GM19372 (cell line): ENCODE results near the gene PREX1.

Experiments used
- ATAC-seq: cut with Tn5 transposase; IDR thresholded peaks from one replicate; pipeline ENCODE4 v1.9.1; 2021; ENCODE audit warnings: mild to moderate bottlenecking, low read depth, moderate library complexity; ENCODE audit not compliant: unreplicated experiment

PREX1 gene

DNA sequence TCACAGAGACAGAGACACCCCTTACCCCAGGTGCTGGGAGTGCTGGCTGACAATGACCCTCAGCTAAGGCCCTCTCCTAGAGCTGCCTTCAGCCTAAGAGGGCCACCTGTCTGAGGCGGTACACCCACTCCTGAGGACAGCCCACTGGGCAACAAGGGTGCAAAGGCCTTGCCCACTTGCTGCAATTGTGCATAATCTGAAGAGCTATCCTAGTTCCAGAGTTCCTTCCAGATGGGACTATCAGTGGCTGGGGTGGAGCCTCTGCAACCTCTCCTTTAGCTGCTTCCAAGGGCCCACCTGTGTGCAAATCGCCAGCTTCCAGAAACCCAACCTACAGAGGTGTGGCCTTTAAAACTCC is 87.5 kb downstream of the PREX1 start:
- no peak for ATAC-seq

DNA sequence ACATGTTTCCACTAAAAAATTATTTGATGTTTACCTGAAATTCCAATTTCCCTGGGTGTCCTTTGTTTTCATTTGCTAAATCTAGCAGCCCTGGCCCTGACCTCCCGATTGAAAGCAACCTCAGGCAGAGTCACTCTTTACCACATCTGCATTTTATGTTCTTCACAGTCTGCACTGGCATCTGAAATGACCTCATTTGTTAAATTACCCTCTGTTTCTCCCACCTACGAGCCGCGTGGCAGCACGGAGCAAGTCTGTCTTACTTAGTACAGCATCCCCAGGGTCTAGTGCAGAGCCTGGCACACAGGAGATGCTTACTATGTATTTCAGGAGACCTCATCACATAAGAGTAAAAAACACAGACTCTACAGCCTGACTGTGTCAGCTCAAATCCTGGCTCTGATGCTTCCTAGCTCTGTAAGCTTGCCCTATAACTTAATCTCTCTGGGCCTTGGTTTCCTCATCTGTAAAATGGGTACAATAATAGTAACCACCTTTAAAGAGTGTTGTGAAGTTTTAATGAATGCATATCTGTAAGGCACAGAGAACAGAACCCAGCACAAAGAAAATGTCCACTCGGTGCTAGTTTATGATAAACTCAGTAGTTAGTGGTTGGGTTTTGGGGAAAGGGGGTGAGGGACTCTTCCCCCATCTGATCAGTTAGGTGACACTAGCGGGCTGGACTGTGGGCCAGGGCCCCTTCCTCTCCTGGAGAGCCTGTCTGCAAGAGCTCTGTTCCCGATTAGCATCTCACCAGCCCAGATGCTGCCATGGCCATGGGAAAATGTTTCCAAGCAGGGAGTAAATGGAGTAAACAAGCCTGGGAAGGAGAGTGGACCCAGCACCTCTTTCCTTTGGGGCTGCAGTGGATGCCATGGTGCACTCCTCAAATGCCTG is 88.2 kb downstream of the PREX1 start:
- no peak for ATAC-seq

DNA sequence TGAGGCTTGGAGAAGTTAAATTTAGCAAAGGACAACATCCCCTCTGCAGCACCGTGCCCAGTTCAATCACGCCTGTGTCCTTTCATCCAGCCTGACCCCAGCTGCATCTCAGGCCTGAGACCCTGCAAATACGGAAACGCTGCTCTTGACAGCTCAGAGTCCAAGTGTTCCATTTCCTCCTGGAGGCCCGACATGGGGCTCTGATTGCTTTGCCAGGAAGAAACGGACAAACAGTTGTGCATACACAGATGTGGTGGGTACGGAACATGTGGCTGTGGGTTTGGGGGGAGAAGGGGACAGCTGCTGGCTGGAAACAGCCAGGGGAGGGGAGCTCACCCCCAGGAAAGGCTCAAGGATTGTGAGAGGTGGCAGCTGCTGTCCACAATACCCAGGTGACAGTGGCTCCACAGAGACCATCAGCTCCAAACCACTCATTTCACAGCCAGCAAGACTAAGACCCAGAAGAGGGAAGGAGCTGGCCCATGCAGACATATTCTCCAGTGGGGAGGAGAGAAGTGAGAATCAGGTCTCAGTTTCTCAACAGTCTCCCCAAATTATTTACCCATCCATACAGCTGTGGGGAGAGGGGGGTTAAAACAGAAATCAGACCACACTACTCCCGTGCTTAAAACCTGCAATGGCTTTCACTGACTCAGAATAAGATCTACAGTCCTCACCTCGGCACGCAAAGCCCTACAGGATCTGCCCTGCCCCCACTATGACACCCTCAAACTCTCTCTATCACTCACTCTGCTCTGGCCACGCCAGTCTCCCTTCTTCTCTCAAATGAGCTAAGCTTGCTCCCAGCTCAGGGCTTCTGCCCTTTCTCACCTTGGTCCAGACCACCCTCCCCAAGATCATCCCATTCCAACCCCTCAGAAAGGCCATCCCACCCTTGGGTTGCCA is 89.1 kb downstream of the PREX1 start:
- peak; percentile 55 for ATAC-seq

DNA sequence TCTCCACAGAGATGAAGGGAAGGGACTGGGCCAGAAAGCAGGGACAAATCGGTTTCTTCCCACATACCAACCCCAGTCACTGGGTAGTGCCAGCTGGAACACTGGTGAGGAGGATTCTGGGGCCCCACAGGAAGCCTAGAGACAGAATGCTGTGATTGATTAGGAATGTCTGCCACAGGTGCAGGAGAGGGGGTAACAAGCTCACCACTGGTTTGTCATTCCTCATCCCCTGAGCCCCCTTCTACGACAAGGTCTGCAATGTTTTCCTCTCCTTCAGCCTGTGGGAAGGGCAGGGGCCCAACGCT is 89.8 kb downstream of the PREX1 start:
- ATAC-seq, result no peak

DNA sequence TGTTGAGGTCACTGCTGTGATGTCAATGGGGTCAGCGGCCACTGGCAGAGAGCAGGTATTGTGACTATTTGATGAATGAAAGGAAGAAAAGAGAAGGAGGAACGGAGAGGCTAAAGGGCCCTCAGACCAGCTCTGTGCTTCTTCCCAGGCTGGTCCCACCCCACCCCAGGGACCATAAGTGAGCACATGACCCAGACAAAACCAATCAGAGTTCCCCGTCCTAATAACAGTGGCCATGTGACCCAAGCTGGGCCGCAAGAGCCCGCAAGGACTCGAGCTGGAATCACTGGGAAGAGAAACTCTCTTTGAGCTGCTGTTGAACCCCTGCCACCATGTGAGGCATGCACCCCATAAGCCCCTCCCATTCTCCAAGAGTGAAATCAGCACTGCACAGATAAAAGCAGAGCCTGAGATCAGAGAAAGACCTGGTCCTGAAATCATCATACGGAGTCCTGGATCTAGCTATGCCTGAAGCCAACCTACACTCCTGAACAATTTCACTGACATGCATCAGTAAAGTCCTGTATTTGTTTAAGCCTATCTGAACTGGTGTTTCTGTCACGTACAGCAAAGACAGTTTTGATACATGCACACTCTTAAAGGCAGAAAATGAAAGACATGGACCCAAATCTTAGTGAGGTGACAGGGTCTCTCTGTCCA is 90.2 kb downstream of the PREX1 start:
- ATAC-seq, result no peak

DNA sequence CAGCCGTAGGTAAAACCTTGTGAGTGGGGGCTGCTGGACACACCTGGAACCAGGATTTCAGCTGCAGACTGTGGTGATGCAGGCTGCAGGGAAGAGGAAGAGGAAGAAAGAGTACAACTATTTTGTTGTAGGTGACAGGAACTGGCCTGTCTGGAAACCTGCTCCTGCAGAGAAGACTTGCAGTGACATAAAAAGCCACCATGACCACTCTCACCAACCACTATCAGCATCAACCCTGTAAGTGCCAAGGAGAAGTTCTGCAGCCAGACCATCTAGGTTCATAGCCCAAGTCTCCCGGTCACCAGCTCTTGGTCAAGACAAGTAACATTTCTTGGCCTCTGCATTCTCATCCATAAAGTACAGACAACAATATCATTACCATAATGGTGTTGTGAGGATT is 91.2 kb downstream of the PREX1 start:
- no peak for ATAC-seq

DNA sequence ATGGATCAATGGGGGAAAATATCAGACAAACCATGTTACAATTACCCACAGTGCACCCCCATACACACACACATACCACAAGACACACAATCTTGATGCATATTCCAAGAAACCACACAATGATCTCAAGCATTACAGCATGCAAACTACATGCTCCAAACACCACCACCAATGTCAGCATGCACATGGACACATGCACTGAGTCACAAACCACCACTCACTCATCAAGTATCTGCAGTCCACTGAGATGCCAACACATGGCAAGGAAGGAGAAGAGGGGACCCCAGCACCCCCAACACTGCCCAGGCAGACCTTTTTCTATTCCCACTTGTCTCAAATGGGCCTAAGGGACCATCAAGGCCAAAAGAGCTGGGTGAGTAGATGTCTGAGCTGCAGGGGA is 91.6 kb downstream of the PREX1 start:
- ATAC-seq, result no peak

DNA sequence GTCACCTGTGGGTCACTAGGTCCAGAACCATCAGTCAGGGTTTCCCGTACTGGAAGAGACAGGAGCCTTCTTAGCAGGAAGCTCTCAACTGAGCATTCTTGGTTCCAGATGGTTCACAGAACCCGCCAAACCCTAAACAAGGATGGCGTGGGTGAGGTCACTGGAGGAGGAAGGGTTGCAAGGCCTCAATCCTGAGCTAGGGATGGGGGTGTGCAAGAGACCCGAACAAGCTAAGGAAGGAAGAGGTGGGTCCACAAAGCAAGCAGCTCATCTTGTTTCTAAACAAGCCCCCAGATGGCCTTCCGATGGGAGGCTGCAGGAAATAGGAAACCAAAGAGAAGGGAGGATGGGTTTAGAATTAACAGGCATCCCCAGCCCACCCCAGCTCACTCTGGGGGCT is 92.7 kb downstream of the PREX1 start:
- no peak for ATAC-seq

DNA sequence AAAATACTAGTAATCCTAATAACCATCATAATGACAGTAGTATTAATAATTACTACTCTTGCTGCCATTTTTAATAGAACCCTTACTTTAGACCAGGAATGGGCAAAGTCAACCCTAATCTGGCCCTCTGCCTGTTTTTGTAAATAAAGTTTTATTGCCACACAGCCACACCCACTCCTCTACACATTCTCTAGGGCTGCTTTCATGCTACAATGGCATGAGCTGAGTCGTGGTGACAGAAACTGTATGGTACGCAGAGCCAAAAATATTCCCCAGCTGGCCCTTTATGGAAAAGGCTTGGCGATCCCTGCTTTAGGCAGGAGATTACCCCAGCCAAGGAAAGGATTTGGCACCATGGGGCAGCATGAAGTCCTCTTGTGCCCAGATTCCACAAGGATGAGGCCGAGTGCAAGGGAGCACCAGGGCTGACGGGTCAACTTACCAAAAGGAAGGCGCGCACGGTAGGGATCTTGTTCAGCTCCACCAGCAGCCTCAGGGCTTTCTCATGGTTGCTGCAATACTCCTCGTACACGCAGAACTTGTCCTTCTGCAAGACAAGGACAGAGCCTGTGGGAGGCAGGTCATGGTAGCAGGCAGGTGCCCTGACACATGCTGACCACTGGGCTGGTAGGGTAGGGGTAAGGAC is 93.6 kb downstream of the PREX1 start:
- no peak for ATAC-seq

DNA sequence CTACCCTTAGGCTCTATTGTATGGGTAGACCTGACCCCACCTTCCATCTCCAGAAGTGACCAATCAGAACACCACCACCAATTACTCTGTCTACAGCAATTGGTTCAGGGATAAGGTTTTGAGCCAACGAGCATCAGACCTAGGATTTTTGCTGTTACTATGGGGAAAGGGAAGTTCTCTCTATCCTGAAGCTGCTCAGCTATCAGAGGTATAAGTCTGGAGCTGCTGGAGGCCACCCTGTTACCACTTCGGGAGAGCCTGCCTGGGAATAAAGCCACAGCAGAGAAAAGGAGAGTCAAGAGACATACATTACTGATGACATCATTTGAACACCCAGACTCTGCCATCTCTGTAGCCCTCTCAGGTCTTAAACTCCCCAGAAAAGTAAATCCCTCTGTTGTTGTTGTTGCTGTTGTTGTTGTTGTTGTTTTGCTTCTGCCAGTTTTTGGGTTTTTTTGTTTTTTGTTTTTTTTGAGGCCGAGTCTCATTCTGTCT is 94.5 kb downstream of the PREX1 start:
- ATAC-seq, result no peak

DNA sequence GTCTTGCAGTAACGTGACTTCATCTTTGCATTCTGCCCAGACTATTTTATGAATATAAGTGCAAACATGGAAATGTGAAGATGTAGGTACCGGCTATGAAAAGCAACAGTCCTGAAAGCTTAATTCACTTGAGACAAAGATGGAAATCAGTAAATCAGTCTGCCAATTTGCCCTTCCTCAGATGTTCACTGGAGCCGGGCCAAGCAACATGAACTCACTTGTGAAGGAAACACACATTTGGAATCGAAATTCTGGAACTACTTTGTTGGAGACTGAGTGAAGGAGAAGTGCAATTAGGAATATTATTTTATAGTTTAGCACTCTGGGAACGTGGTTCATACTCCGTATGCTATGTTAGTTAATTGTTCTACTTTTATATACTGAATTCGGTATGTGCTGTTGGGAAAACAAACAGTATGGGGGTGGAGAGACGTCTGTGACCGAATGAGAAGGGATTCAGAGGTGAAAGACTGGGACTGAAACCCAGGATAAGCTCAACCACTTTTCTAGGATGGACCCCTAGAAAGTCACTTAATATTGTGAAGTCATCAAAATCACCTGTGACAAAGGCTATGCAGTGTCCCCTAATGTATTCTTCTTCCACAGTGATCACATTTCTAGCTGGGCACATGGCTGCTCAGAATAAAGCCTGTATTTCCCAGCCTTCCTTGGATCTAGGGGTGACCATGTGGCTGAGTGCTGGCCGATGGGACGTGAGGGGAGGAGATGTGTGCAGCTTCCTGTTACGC is 95.5 kb downstream of the PREX1 start:
- ATAC-seq, result no peak

DNA sequence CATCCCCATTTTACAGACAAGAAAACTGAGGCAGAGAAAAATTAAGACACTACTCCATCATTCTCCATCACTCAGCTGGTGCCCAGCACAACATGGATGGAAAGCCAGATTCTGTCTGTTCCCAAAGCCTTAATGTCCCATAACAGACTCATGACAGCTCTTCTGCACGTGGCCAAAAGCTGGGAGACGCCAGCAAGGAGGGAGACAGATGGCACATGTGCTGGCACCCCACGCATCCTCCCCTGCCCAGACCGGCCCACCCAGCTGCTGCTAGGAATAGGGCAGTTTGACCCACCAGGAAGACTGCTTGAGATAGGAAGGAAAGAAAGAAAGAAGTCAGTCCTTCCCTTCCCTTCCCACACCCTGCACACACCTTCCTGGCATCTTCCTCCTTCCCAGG is 96.3 kb downstream of the PREX1 start:
- no peak for ATAC-seq

DNA sequence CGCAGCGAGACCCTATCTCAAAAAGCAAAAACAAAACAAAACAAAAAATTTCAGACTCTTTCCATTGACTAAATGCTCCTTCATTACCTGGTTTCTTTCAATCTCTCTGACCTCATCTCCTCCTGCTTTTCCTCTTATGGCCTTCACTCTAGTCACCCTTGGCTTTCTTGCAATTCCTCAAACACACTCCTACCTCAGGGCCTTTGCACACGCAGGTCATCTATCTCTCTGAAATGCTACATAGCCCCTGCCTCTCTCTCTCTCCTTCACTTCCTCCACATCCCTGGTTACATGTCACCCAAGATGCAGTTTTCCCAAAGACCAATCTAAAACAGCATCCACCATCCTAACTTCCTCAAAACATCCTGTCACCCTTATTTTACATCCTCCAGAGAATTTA is 96.8 kb downstream of the PREX1 start:
- no peak for ATAC-seq

DNA sequence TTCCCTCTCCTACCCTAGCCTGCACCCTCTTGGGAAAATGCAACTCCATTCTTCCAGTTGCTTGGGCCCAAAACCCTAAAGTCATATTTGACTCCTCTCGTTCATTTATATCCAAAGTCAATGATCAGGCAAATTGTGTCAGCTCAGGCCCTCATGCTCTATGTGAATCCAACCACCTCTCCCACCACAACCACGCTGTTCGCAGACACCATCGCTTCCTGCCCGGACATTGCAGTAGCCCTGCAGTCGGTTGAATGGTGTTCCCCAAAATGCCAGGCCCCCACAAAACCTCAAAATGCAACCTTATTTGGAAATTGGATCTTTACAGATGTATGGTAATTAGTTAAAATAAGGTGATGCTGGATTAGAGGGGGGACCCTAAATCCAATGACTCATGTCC is 98.3 kb downstream of the PREX1 start:
- ATAC-seq, result no peak

DNA sequence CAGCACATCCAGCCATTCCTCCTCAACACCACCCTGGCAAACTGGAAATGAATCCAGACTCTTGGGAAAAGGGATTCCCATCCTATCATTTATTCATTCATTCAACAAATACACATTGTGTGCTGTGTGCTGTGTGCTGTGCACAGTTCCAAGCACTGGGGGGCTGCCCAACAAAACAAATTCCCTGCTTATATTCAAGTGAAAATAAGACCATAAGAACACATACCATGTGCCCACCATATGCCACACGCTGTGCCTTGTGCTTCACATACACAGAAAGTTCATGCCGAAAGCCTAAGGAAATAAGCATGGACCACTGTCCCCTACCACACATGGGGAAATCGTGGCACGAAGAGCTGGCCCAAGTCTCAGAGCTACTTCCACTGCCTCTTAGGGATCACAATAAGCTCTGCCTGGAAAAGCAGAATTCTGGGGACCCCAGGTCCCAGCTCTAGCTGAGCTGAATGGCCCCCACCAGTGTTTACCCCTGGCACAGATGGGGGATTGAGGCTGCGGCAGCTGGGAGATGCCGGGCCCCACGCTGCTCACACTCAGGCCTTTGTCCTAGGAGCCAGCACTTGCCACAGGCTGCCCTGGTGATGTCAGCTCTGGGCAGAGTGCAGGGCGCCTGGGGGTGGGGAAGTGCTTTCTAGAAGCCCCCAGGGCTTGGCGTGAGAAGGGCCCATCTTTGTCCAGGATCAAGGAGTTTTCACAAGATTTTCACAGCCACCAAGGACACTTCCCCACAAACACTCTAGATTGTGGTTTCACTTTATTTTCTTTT is 99.6 kb downstream of the PREX1 start:
- no peak for ATAC-seq

DNA sequence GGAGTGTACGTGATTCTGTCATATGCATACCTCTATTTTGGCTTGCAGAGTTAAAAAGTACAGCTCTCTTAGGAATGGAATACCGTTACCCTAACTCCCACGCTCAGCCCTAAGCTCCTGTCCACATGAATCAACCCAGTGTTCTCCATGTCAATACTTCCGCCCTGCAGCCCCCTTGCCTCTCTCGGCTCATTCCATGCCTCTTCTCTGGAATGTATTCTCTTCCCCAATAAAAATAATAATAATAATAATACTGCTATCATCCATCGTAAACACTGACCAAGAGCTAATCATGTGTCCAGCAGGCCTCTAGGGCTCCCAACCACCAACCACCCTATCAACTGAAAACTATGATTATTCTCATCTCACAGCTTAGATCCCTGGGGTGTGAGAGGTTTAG is 100.6 kb downstream of the PREX1 start:
- ATAC-seq, result no peak

DNA sequence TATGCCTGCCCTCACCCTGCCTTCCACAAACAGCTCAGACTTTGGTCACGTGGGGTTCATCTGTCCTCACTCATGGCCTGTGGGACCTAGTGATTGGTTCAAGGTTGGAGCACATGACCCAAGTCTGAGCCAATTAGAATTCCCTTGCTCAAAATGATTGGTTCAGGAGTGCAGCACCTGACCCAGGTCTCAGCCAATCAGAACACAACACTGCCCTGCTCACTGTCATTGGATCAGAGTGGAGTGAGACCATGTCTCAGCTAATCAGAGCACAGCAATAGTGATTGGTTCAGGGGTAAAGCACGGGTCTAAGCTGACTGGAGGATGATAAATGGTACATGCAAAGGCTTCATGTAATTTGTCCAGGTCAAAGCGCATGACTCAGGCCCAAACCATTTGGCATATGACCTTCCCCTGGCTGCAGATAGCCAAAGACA is 102.2 kb downstream of the PREX1 start:
- ATAC-seq, result no peak

DNA sequence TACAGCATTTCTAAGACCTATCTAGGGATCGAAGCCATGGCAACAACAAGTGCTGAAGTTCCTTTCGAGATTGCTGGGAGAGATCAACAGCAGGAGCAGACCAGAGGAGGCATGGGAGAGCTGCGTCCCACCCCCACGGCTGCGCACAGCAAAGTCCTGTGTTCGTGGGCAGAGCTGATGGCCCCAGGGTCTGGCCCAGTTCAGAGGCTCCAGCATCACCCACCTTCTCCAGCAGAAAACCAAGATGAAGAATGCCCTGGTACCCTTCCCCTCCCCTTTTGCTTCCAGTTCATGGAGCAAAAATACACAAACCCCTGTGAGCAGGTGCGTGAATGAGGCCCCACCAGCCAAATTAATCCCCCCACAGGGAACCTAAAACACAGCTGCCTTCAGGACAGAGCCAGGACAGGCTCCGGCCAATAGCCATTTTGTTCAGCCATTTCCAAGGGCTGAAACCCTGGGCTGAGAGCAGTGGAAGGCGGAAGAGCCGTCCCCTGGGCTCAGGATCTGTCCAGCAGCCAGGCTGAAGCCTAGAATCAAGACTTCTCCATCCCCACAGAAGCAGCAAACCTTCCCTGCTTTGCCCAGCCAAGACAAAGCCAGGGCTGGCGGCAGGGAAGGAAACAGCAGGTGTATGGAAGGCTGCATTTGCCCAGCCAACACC is 102.8 kb downstream of the PREX1 start:
- no peak for ATAC-seq

DNA sequence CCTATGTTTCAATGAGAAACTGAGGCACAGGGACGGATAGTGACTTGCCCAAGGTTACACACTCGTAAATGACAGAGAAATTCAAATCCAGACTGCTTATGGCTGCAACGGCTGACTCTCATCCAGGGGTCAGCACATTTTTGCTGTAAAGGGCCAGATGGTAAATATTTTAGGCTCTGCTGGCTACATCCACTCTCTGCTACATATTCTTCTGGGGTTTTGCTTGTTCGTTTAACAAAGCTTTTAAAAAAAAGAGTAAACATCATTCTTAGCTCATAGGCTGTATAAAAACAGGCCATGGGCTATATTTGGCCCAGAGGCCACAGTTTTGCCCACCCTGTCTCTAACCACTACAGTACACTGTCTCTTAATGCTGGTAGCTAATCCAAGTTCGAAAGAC is 103.4 kb downstream of the PREX1 start:
- no peak for ATAC-seq
